A673 (cell line): ENCODE results near the gene ARMH1. TPM values are rescaled to one million over a fixed set of nuclear protein-coding genes. Genes with fewer than 3 reads are reported as not detected.

Experiments
- BruUV-seq: library from RNA; stranded (reverse); fragments of 400-500 nt; replicated peaks from 2 replicates; lab custom pipeline; 2021; lab: Mats Ljungman, UMichigan
- CTCF ChIA-PET: fragments of 300-600 bp; sonication (Branson Sonifier 250); formaldehyde crosslinking; loops from one replicate; lab custom pipeline; 2022; ENCODE audit warnings: antibody characterized with exemption; lab: Charles Lee
- POLR2A ChIA-PET: fragments of 300-600 bp; sonication (Branson Sonifier 250); formaldehyde crosslinking; loops from one replicate; lab custom pipeline; 2022; ENCODE audit warnings: antibody characterized with exemption; ENCODE audit not compliant: low non-redundant PET; lab: Charles Lee
- DNase-seq: peaks from one replicate; pipeline ENCODE4 v3.0.0-alpha.2; 2015; ENCODE audit warnings: low spot score
- H3K27ac ChIP-seq: fragments of 200-600 bp; sonication (generic); 2 replicates; pipeline ENCODE4 v1.5.1; 2016; ENCODE audit warnings: mixed run types, low read depth, mild to moderate bottlenecking, mixed read lengths, antibody characterized with exemption, low read length; ENCODE audit not compliant: poor library complexity, severe bottlenecking
- H3K27me3 ChIP-seq: fragments of 200-600 bp; sonication (generic); replicated peaks from 2 replicates; pipeline ENCODE4 v1.6.1; 2017; ENCODE audit warnings: mixed run types, low read depth, mild to moderate bottlenecking, mixed read lengths, antibody characterized with exemption, low read length; ENCODE audit not compliant: insufficient read depth, poor library complexity
- H3K36me3 ChIP-seq: fragments of 200-600 bp; sonication (generic); 2 replicates; pipeline ENCODE4 v1.6.1; 2016; ENCODE audit warnings: mixed run types, mild to moderate bottlenecking, mixed read lengths, antibody characterized with exemption, low read length; ENCODE audit not compliant: insufficient read depth, poor library complexity, severe bottlenecking
- H3K4me1 ChIP-seq: fragments of 200-600 bp; sonication (generic); 2 replicates; pipeline ENCODE4 v1.6.1; 2017; ENCODE audit warnings: mixed run types, mild to moderate bottlenecking, mixed read lengths, antibody characterized with exemption, low read length; ENCODE audit not compliant: insufficient read depth, poor library complexity, severe bottlenecking
- H3K4me3 ChIP-seq: fragments of 200-600 bp; sonication (generic); 2 replicates; pipeline ENCODE4 v1.5.1; 2016; ENCODE audit warnings: low read depth, mixed run types, mild to moderate bottlenecking, mixed read lengths, low read length; ENCODE audit not compliant: poor library complexity, severe bottlenecking
- H3K9me3 ChIP-seq: fragments of 200-600 bp; sonication (generic); 2 replicates; pipeline ENCODE4 v1.6.1; 2016; ENCODE audit warnings: mixed run types, low read depth, mild to moderate bottlenecking, mixed read lengths, antibody characterized with exemption, low read length; ENCODE audit not compliant: poor library complexity, severe bottlenecking
- CTCF ChIP-seq: fragments of 300-800, 200-600 bp; sonication (generic); conservative IDR thresholded peaks from 2 replicates; pipeline ENCODE4 v1.5.1; 2017; ENCODE audit warnings: low read depth, mild to moderate bottlenecking, antibody characterized with exemption, low read length, moderate library complexity, mixed read lengths
- EZH2 ChIP-seq: fragments of 200-600 bp; sonication (generic); IDR thresholded peaks from 2 replicates; pipeline ENCODE4 v1.6.1; 2017; ENCODE audit warnings: borderline replicate concordance, low read depth, mild to moderate bottlenecking, mixed read lengths, antibody characterized with exemption, low read length; ENCODE audit not compliant: poor library complexity, severe bottlenecking
- intact Hi-C: fragments of 100-400 bp; cut with micrococcal nuclease; formaldehyde crosslinking; loops from one replicate; pipeline ENCODE4 v1.10.0; 2022; ENCODE audit not compliant: unreplicated experiment
- total RNA-seq: library from RNA; stranded (reverse); gene quantifications from 2 replicates; pipeline ENCODE4 v1.2.3, GENCODE V29; 2021

The ARMH1 gene
- total RNA-seq, 1 experiment from 2014 or later: 0.26 TPM

- H3K4me1 ChIP-seq: peaks cover 4% of the 10 kb centered on the region
- no peak overlapping the region for H3K4me3 ChIP-seq
- ChIA-PET CTCF (no interaction called here), POLR2A (no interaction called here)
- H3K27me3 ChIP-seq: no peaks in the 10 kb centered on the region
- H3K36me3 ChIP-seq: no peaks in the 10 kb centered on the region
- no peak overlapping the region for H3K27ac ChIP-seq
- intact Hi-C loops: no loop called here
- no peak for DNase-seq
- H3K9me3 ChIP-seq: no peaks in the 10 kb centered on the region
- TF ChIP-seq CTCF (no peak), EZH2 (no peak)
- no TSS peak for BruUV-seq
These were observed 19.4 kb downstream of the ARMH1 start for GRCh38 chr1:44693900-44694299.

- no peaks in the 10 kb centered on the region for H3K9me3 ChIP-seq
- no peak overlapping the region for H3K27ac ChIP-seq
- intact Hi-C loops: no loop called here
- no peak overlapping the region for H3K4me3 ChIP-seq
- H3K4me1 ChIP-seq: no peaks in the 10 kb centered on the region
- TF ChIP-seq CTCF (no peak), EZH2 (no peak)
- H3K36me3 ChIP-seq: no peaks in the 10 kb centered on the region
- no TSS peak for BruUV-seq
- POLR2A ChIA-PET: no interaction called here
- no peaks in the 10 kb centered on the region for H3K27me3 ChIP-seq
- DNase-seq: no peak
- CTCF ChIA-PET: no interaction called here
These were observed 20.5 kb downstream of the ARMH1 start for GRCh38 chr1:44694863-44695478.

- no peaks in the 10 kb centered on the region for H3K9me3 ChIP-seq
- intact Hi-C loops: no loop called here
- CTCF ChIA-PET: no interaction called here
- DNase-seq: no peak
- H3K36me3 ChIP-seq: no peaks in the 10 kb centered on the region
- TF ChIP-seq EZH2 (no peak), CTCF (no peak)
- H3K27me3 ChIP-seq: no peaks in the 10 kb centered on the region
- H3K4me3 ChIP-seq: no peak overlapping the region
- BruUV-seq: no TSS peak
- POLR2A ChIA-PET: no interaction called here
- no peaks in the 10 kb centered on the region for H3K4me1 ChIP-seq
- no peak overlapping the region for H3K27ac ChIP-seq
These were observed 21.2 kb downstream of the ARMH1 start for GRCh38 chr1:44695671-44696070.
